ENCODE data around the gene BMP8A. TPM values are rescaled to one million over a fixed set of nuclear protein-coding genes. Genes with fewer than 3 reads are reported as not detected.

BMP8A gene
- total and polyA plus RNA-seq, 10 of the 15 experiments (the other 5 are each of a cell fraction or from before 2014, with no cell fraction given) = not detected

DNA sequence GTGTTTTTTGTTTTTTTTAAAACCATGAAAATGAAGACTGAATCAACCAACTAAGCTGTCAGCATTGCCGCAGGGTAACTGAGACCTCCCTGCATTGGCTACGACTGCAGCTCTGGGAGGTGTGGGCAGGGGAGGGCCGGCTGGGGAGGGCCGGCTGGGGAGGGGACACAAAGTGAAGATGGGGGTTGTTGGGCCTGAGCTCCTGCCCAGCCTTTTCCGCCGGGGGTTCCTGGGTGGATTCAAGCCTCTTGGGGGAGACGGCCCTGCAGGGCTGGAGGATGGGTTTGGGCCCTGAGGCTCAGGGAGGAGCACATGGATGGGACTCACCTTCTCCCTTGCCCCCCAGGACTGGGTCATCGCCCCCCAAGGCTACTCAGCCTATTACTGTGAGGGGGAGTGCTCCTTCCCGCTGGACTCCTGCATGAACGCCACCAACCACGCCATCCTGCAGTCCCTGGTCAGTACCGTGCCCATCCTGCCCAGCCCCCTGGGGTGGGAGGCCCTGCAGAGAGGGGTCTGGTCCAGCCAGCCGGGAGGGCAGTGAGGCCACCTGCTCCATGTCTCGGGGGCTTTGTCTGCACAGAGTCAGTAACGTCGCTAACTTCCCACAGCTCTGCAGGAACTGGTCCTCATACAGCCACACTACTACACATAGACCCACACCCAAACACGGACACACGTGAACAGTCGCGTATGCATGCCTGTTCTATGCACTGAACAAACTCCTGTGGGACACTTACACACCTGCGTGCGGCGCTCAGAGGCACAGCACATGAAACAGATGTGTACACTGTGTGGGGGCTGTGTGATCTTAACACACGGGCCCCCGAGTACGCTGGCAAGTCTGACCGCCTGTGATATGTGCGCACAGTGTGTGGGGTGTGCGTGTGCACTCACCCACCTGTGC is 31.5 kb downstream of the BMP8A start:
- Histone ChIP-seq H2AFZ (ENCODE audit: control insufficient read depth, low read depth, low read length) (no peak overlapping the region), H3K4me3 (no peak overlapping the region), H3K36me3 (ENCODE audit: control insufficient read depth in 2 of 2, insufficient read depth in 2 of 2, low read length in 1 of 2) (peaks cover 0 to 4% of the 10 kb centered on the region in 2 experiments; a peak in 2 of 4 replicates), H3K79me2 (ENCODE audit: control insufficient read depth, insufficient read depth, low read length) (no peaks in the 10 kb centered on the region), H3K27me3 (replicated peaks in 1 of 2; ENCODE audit: control insufficient read depth in 2 of 2, insufficient read depth in 2 of 2, low read length in 1 of 2) (no peaks in the 10 kb centered on the region), H3K4me1 (ENCODE audit: control insufficient read depth, insufficient read depth, low read length) (peaks cover 22% of the 10 kb centered on the region), H3K4me2 (ENCODE audit: control insufficient read depth, insufficient read depth) (no peak overlapping the region), H3K27ac (ENCODE audit: control insufficient read depth, insufficient read depth) (no peak overlapping the region), H3K9me3 (replicated peaks; ENCODE audit: control insufficient read depth, insufficient read depth, low read length) (no peaks in the 10 kb centered on the region), H4K20me1 (ENCODE audit: control insufficient read depth, insufficient read depth) (no peaks in the 10 kb centered on the region), H3K9ac (ENCODE audit: control insufficient read depth, insufficient read depth, low read length) (no peak overlapping the region)
- 81% methylated on average over 26 of the region's 29 CpGs for WGBS (ENCODE audit: insufficient coverage, insufficient replicate concordance, low lambda C conversion rate, missing lambda C conversion rate)
- RAD21 ChIA-PET (ENCODE audit: unreplicated experiment) = no interaction called here
- no peak for FAIRE-seq
- TF ChIP-seq HDGF (IDR thresholded peaks at IDR 0.05) (no peak), ZSCAN29 (IDR thresholded peaks at IDR 0.05) (no peak), SIN3A (IDR thresholded peaks at IDR 0.05; ENCODE audit: low read depth, low read length) (no peak), MYC (IDR thresholded peaks at IDR 0.05; ENCODE audit: insufficient read depth, insufficient read length, insufficient replicate concordance, low read length, severe bottlenecking) (no peak), MTA3 (IDR thresholded peaks at IDR 0.05; ENCODE audit: borderline replicate concordance, low read length) (no peak), NFIC (IDR thresholded peaks at IDR 0.05; ENCODE audit: low read depth, low read length) (no peak)
- CTCF ChIA-PET = no interaction called here
- intact Hi-C loops (cut with micrococcal nuclease; ENCODE audit: unreplicated experiment) = no loop called here
- no TSS peak for BruUV-seq (replicated peaks)
- in situ Hi-C loops (cut with MboI) = no loop called here
- SMC1A ChIA-PET (ENCODE audit: uncharacterized antibody, unreplicated experiment) = no interaction called here
- no peak for DNase-seq (ENCODE audit: low read depth, low spot score)
- POLR2A ChIA-PET = no interaction called here
- ATAC-seq = no peak

DNA sequence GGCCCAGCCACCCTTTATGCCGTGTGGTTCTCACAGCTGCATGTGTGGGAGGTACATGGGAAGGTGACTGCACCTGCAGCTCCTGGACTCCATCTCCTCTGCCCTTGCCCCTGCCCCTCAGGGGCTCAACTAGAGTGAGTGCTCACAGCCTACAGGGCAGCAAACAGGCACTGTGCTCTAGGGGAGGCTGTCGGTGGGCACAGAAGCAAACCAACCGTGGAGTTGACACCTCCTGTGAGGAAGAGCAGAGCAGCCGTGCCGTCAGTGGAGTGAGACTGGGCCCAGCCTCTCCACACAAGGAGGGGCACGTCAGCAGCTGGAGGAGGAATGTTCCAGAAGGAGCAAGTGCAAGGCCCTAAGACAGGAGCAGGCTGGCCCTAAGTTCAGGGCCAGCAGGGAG is 32.7 kb downstream of the BMP8A start:
- Histone ChIP-seq H3K27me3 (replicated peaks in 1 of 2; ENCODE audit: control insufficient read depth in 2 of 2, insufficient read depth in 2 of 2, low read length in 1 of 2) (no peaks in the 10 kb centered on the region), H2AFZ (ENCODE audit: control insufficient read depth, low read depth, low read length) (no peak overlapping the region), H3K9ac (ENCODE audit: control insufficient read depth, insufficient read depth, low read length) (no peak overlapping the region), H3K36me3 (ENCODE audit: control insufficient read depth in 2 of 2, insufficient read depth in 2 of 2, low read length in 1 of 2) (peaks cover 0 to 4% of the 10 kb centered on the region in 2 experiments; a peak in 2 of 4 replicates), H3K4me3 (no peak overlapping the region), H3K4me1 (ENCODE audit: control insufficient read depth, insufficient read depth, low read length) (peaks cover 22% of the 10 kb centered on the region), H4K20me1 (ENCODE audit: control insufficient read depth, insufficient read depth) (no peaks in the 10 kb centered on the region), H3K4me2 (ENCODE audit: control insufficient read depth, insufficient read depth) (no peak overlapping the region), H3K9me3 (replicated peaks; ENCODE audit: control insufficient read depth, insufficient read depth, low read length) (no peaks in the 10 kb centered on the region), H3K79me2 (ENCODE audit: control insufficient read depth, insufficient read depth, low read length) (no peaks in the 10 kb centered on the region), H3K27ac (ENCODE audit: control insufficient read depth, insufficient read depth) (no peak overlapping the region)
- intact Hi-C loops (cut with micrococcal nuclease; ENCODE audit: unreplicated experiment) (no loop called here), in situ Hi-C loops (cut with MboI) (no loop called here)
- ChIA-PET CTCF (interaction anchor here (1.0 kb wide), 1 partner anchor 15 kb away, joined by 5 read pairs; no protein-coding TSS in a partner anchor), POLR2A (no interaction called here), RAD21 (ENCODE audit: unreplicated experiment) (interaction anchor here (1.5 kb wide), 1 partner anchor 35 kb away, joined by 4 read pairs; no protein-coding TSS in a partner anchor), SMC1A (ENCODE audit: uncharacterized antibody, unreplicated experiment) (no interaction called here)
- DNase-seq (ENCODE audit: low read depth, low spot score) = no peak
- BruUV-seq (replicated peaks) = no TSS peak
- WGBS (ENCODE audit: insufficient coverage, insufficient replicate concordance, low lambda C conversion rate, missing lambda C conversion rate) = 61% methylated on average over 6 of the region's 6 CpGs
- no peak for FAIRE-seq
- ATAC-seq = no peak
- TF ChIP-seq MTA2 (IDR thresholded peaks at IDR 0.05; ENCODE audit: low read depth) = no peak
- TF ChIP-seq TCF12 (IDR thresholded peaks at IDR 0.05; ENCODE audit: low read depth, low read length) = no peak
- no peak for TF ChIP-seq YBX1 (IDR thresholded peaks at IDR 0.05)
- TF ChIP-seq TCF3 (IDR thresholded peaks at IDR 0.05; ENCODE audit: borderline replicate concordance, insufficient read depth, low read depth, low read length) = no peak
- no peak for TF ChIP-seq CBX3 (IDR thresholded peaks at IDR 0.05; ENCODE audit: borderline replicate concordance, low read depth)
- no peak for TF ChIP-seq POLR2A (IDR thresholded peaks at IDR 0.05; ENCODE audit: low read depth, low read length)
- no peak for TF ChIP-seq IRF4 (IDR thresholded peaks at IDR 0.05; ENCODE audit: low read depth, low read length)
- TF ChIP-seq IKZF1 (conservative IDR thresholded peaks at IDR 0.05) = no peak
- no peak for TF ChIP-seq SMAD5 (IDR thresholded peaks at IDR 0.05; ENCODE audit: low read depth)
- no peak for TF ChIP-seq ZSCAN29 (IDR thresholded peaks at IDR 0.05)
- TF ChIP-seq BCL11A (IDR thresholded peaks at IDR 0.05; ENCODE audit: low read depth, low read length) = no peak
- TF ChIP-seq POU2F2 (IDR thresholded peaks at IDR 0.05; ENCODE audit: borderline replicate concordance, low read depth, low read length) = no peak
- no peak for TF ChIP-seq SPI1 (IDR thresholded peaks at IDR 0.05; ENCODE audit: borderline replicate concordance, insufficient read depth, low read depth, low read length)
- TF ChIP-seq CHD1 (IDR thresholded peaks at IDR 0.05; ENCODE audit: low read depth, low read length) = no peak
- no peak for TF ChIP-seq MYB (IDR thresholded peaks at IDR 0.05; ENCODE audit: borderline replicate concordance, low read depth, low read length)
- no peak for TF ChIP-seq RB1 (IDR thresholded peaks at IDR 0.05; ENCODE audit: borderline replicate concordance)
- TF ChIP-seq TCF7 (IDR thresholded peaks at IDR 0.05; ENCODE audit: borderline replicate concordance) = no peak

All from GM12878 (cell line).